ENCODE data around the gene EXOC7.

- TF ChIP-seq POLR2AphosphoS5 (IDR thresholded peaks at IDR 0.05) (no peak), CTCF (IDR thresholded peaks at IDR 0.05; ENCODE audit: poor library complexity, severe bottlenecking) (peak; percentile 47), EZH2 (IDR thresholded peaks at IDR 0.05; ENCODE audit: borderline replicate concordance, insufficient read depth, low read length, poor library complexity, severe bottlenecking) (peak; percentile 53), EP300 (conservative IDR thresholded peaks at IDR 0.05; ENCODE audit: poor library complexity, severe bottlenecking) (no peak), REST (IDR thresholded peaks at IDR 0.05; ENCODE audit: borderline replicate concordance) (no peak), SMC3 (conservative IDR thresholded peaks at IDR 0.05; ENCODE audit: poor library complexity) (no peak), TAF1 (IDR thresholded peaks at IDR 0.05; ENCODE audit: low read depth) (no peak)
These were observed 28.0 kb downstream of the EXOC7 start for GRCh38 chr17:76075364-76076145.
